Left renal cortex interstitium (tissue), 4 donors: Measurements from ENCODE around the gene RAB24. TPM values are rescaled to one million over a fixed set of nuclear protein-coding genes. Genes with fewer than 3 reads are reported as not detected.
"Not testable (repeated sequence)": the region's sequence is repeated elsewhere in the genome, so short reads cannot be mapped to it uniquely, and the experiment has no call there.

Source experiments
- DNase-seq, 4 donors: peaks; one replicate each; pipeline ENCODE4 v3.0.0-alpha.2; 2013; ENCODE audit warnings: low read depth in 4 of 4, low spot score in 2 of 4, missing footprints in 1 of 4
- polyA plus RNA-seq, 4 donors: library from polyadenylated mRNA; unstranded; fragments of 120-200 nt; gene quantifications; one replicate each; pipeline ENCODE4 v1.2.1, GENCODE V29; 2013; ENCODE audit not compliant: insufficient read length in 4 of 4

The RAB24 gene
- polyA plus RNA-seq: 10 to 100 TPM; 27.6 to 42.0 (median 32.8) TPM

- peak in 3 of 4 donors; percentile 58 to 69 (median 60) for DNase-seq
Measured at GRCh38 chr5:177303121-177303924, at the start of gene RAB24, which contains the start of gene PRELID1. RAB24 (minus strand) TSS chr5:177303719; CDS start chr5:177303288, 431 bp downstream. PRELID1 (plus strand) TSS chr5:177303799; CDS start chr5:177303986, 187 bp downstream.

DNA sequence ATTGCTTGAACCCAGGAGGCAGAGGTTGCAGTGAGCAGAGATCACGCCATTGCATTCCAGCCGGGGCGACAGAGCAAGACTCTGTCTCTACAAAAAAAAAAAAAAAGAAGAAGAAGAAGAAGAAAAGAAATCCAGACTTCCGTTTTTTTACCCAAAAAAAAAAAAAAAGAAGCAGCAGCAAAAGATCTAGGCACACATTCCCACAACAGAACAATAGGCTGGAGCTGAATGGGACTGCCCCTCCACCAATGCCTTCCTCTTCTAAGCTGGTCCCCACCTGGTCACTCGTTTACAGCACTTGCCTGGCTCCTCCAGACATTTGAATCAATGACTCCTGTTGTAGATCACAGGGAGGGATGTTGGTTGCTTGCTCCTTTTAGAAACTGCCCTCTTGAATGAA is 49.6 kb upstream of the RAB24 start:
- DNase-seq: no peak

GRCh38 chr5:177351392-177352329 is 48.1 kb upstream of the RAB24 start, which contains the start of gene LMAN2:
LMAN2 (minus strand) TSS chr5:177351668; CDS start chr5:177351647, 21 bp downstream.
- peak; percentile 88 to 97 (median 94) for DNase-seq

GRCh38 chr5:177350776-177351391 is 47.4 kb upstream of the RAB24 start:
- DNase-seq: no peak

DNA sequence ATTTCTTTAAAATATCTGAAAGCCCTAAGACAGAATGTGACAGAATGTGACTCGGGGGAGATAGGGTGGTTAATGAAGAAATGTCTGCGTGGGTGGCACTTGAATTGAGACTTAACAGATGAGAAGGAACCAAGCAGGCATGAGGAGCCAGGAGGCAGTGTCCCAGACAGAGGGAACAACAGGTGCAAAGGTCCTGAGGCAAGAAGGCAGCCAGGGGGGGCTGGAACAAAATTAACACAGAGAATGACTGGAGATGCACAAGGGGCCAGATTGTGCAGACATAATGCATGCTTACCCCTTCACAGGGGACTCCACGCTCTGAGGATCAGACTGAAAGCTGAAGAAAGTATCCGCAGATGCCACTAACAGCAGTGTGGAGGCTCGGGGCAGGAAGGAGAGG is 46.2 kb upstream of the RAB24 start:
- DNase-seq: no peak

DNA sequence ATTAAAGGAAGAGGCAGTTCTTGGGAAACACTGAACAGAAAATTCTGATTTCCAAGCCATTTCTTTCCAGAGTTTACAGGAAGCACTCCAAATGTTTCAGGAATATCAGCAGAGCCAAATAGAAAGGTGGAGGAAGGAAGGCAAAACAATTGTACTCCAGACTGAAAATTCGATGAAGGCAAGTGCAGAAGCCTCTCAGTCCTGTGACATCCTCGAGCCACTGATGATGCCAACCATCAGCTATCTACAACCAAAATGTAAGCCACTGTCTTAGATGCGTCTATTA is 45.8 kb upstream of the RAB24 start:
- DNase-seq: no peak

DNA sequence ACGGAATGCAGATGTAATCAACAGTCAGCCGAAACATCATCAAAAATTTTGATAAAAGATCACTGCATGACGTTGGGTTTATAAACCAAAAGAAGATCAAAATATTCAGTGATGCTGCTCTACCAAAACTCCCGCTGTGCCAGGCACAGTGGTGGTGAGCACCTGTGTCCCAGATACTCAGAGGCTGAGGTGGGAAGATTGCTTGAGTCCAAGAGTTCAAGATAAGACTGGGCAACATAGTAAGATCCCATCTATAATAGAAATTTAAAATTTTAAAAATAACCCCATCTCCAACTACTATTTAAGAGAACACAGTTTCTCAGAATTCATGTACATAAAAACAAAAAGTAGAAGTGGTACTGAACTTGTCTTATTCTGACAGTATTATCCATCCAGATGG is 44.2 kb upstream of the RAB24 start:
- DNase-seq: no peak

GRCh38 chr5:177346820-177347219 is 43.3 kb upstream of the RAB24 start:
- DNase-seq: no peak

- DNase-seq: no peak
Measured at GRCh38 chr5:177344891-177345290, 41.4 kb upstream of the RAB24 start.

DNA sequence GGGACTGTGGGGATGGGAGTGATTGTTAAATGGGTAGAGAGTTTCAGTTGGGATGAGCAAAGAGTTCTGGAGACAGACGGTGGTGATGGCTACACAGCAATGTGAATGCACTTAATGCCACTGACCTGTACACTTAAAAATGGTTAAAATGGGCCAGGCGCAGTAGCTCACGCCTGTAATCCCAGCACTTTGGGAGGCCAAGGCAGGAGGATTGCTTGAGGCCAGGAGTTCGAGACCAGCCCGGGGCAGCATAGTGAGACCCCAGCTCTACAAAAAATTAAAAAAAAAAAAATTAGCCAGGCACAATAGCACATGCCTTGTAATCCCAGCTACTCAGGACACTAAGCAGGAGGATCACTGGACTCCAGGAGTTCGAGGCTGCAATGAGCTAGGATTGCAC is 40.3 kb upstream of the RAB24 start:
- DNase-seq: no peak

DNA sequence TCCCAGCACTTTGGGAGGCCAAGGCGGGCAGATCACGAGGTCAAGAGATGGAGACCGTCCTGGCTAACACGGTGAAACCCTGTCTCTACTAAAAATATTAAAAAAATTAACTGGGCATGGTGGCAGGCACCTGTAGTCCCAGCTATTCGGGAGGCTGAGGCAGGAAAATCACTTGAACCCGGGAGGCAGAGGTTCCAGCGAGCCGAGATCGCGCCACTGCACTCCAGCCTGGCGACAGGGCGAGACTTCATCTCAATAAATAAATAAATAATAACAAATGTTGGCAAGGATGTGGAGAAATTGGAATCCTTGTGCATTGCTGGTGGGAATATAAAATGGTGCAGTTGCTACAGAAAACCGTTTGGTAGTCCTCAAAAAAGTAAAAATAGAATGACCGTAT is 39.5 kb upstream of the RAB24 start:
- DNase-seq: not testable (repeated sequence)

DNA sequence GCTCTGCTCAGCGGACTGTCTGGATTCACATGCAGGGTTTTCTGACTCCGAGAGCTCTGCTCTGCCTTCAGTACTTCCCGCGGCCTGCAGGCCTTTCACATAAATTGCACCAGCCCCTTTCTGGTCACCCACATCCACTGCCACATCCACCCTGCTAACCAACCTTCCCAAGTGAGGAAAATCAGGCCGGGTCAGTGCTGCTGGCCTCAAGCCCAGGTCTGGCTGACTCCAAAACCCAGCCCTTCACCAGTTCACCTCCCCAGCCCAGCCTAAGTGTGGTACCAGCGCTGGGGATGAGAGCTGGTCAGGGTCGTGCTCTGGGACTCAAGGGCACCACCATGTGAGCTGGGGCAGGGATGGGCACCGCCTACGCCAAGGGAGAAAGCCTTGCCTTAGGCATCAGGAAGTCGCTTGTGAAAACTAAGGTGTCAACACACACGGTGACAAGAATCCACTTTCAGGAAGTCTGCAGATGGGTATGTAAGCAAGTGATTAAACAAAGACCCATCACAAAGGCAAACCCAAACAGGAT is 35.7 kb upstream of the RAB24 start:
- no peak for DNase-seq

DNA sequence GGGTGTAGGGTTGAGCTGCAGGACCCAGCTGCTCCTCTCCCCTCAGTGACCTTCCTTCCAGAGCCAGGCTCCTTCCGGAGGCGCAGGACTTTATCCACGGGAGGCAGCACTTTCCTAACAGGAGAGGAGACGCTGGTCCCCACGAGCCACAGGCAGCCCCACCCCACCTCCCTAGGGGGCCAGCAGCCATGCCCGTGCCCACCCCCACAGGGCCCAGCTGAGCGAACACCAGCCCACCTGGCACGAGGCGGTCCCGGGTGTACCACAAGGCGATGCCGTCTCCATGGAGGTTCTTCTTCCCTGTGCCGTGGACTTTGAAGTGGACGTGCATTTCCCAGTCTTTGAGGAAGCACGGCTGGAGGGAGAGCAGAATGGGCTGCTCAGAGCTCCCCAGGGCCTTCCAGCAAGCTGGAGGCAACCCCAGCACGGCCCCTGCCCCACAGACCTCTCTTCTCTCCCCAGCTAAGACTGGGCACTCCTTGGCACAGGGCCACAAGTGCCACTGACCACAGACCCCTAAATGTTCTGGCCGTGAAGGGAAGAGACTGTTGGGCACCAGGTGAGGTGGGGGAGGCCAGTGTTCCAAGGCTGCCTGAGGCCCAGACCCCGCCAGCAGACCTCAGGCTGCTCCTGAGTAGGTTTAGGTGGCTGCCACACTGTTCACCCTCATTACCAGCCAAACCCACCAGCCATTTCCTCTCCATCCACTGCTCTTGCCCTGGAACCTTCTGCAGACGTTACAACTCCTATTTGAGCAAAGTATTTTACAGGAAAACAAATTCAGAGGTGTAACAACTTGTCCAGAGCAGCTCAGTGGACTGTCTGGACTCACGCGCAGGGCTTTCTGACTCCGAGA is 35.0 kb upstream of the RAB24 start:
- no peak for DNase-seq

- no peak for DNase-seq
Measured at GRCh38 chr5:177336603-177337494, 33.3 kb upstream of the RAB24 start.

DNA sequence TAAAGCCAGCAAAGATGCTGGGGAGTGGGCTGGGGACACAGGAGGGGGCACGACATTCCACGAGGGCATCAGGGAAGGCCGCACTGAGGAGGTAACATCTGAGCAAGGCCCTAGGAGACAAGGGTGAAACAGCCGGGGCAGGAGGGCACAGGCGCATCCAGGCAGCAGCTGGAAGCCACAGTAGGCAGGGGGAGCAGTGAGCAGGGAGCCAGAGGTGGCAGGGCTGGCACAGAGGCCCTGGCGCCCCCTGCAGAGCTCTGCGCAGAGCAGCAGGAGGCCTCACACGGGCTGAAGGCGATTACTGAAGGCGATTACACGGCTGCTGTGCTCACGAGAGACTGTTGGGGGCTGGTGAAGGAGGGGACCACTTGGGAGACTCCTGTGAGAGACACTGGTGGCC is 32.6 kb upstream of the RAB24 start:
- DNase-seq: no peak

DNA sequence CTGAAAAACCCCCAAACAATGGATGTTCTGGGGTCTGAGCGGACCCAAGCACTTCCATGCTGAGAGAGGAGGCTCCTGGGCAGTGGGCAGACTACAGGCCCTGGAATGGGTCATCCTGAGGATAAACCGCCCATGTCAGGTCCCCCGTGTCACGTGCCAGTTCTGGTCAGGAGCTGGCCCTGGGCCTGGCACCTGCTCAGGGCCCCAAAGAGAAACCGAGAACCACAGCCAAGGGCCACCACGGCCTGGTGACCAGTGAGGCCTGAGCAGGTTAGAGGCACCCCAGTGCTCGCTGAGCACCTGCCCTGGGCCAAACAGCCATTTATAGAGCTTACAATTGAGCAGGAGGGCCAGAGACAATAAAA is 32.2 kb upstream of the RAB24 start:
- DNase-seq: no peak

GRCh38 chr5:177334781-177335700 is 31.5 kb upstream of the RAB24 start:
- no peak for DNase-seq

DNA sequence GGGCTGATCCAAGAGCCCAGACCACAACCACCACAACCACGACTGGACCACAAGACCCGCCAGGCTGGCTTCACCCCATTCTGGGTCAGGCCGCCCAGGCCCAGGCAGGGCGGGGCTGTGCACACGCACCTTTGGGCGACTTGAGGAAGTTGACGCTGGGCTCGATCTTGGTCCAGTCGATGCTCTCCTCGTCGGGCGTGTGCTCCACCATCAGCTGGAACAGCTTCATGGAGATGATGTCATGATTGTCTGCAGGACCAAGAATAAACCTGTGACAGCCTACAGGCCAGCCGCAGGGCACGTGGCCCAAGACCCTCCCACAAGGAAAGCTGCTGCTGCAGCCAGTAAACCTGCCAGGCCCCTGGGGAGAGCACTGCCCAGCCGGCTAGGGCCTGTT is 30.6 kb upstream of the RAB24 start:
- DNase-seq: no peak
